Measurements from ENCODE around the gene PAGE2B. TPM values are rescaled to one million over a fixed set of nuclear protein-coding genes. Genes with fewer than 3 reads are reported as not detected.
"Not testable (repeated sequence)": the region's sequence is repeated elsewhere in the genome, so short reads cannot be mapped to it uniquely, and the experiment has no call there.

PAGE2B gene
- total RNA-seq, 1 donor, result not detected

DNA sequence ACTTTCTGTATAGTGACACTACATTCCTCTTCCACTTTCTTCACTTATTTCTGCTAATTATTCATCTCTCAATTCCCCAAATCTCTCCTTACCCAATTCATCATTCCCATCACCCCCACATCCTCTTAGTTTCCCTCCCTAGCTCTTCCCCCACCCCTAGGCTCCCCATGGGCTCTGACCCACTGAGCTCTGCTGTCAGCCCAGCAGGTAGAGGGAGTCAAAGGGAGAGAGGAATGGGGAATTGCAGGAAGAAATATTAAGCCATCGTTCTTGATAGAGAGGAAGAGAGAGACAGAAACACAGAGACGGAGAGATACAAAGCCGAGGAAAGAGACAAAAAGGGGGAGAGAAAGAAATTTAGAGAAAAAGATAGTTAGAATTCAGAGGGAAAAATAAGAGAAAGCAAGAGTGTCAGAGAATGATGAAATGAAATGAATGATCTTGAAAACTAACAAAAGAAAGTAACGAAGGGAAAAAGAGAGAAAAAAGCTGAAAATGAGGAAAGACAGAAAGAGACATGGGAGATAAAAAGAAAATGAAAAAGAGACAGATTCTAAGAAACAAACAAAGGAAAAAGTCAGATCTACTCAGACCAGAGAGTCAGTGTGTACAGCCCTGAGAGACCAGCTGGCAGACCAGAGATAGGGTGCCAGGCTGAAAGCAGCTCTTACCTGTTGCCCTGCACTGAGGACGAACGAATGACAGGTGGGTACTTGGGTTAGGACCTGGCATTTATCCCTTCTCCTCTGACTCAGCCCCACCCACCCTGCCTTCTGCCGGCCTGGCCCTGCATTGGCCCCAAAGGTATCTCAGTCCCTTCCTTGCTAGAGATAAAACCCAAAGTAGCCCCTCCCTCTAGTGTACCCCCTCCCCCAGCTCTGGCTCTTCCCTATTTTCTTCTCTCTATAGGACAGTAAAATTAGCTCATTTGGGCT is 44.3 kb upstream of the PAGE2B start, which contains the start of gene ALAS2:
TSS of gene ALAS2 (minus strand) at position 707 of the 935 bp plus-strand sequence. CDS start 4,977 bp downstream, outside the sequence.
- DNase-seq (ENCODE audit: low read depth), result no peak
- TF ChIP-seq, protein P1, sequence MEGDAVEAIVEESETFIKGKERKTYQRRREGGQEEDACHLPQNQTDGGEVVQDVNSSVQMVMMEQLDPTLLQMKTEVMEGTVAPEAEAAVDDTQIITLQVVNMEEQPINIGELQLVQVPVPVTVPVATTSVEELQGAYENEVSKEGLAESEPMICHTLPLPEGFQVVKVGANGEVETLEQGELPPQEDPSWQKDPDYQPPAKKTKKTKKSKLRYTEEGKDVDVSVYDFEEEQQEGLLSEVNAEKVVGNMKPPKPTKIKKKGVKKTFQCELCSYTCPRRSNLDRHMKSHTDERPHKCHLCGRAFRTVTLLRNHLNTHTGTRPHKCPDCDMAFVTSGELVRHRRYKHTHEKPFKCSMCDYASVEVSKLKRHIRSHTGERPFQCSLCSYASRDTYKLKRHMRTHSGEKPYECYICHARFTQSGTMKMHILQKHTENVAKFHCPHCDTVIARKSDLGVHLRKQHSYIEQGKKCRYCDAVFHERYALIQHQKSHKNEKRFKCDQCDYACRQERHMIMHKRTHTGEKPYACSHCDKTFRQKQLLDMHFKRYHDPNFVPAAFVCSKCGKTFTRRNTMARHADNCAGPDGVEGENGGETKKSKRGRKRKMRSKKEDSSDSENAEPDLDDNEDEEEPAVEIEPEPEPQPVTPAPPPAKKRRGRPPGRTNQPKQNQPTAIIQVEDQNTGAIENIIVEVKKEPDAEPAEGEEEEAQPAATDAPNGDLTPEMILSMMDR (IDR thresholded peaks at IDR 0.05; ENCODE audit: insufficient read depth, low read depth, low read length), result no peak

DNA sequence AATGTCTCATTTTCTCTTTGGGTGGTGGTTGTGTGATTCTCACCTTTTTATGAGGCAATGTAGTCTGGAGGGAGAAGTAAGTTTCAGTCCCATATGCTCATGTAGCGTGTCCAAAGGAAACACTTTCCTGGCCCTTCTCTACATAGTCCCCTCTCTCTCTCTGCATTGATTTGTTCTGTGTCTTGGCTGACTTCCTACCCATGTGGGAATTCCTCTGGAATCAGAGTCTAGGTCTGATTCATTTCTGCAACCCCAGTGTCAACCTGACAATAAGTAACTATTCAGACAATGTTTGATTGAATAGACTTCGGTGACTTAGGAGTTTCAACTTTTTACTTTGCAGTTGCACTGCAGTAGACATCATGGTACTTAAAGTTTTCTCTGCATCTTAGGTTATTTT is 41.4 kb upstream of the PAGE2B start:
- H3K4me3 ChIP-seq (ENCODE audit: low read depth, low read length), result no peak overlapping the region
- no peak for DNase-seq (ENCODE audit: low read depth)
- TF ChIP-seq, protein P1 (IDR thresholded peaks at IDR 0.05; ENCODE audit: insufficient read depth, low read depth, low read length), result no peak

More for the DNA sequence above, 44.3 kb upstream of the PAGE2B start, which contains the start of gene ALAS2:
- H3K4me3 ChIP-seq (ENCODE audit: low read depth, low read length), result no peak within 1 kb of the TSS

- TF ChIP-seq, protein P1 (IDR thresholded peaks at IDR 0.05; ENCODE audit: insufficient read depth, low read depth, low read length), result no peak
- no peak overlapping the region for H3K4me3 ChIP-seq (ENCODE audit: low read depth, low read length)
- DNase-seq (ENCODE audit: low read depth), result no peak
These were observed 35.4 kb upstream of the PAGE2B start for GRCh38 chrX:55039471-55039870.

DNA sequence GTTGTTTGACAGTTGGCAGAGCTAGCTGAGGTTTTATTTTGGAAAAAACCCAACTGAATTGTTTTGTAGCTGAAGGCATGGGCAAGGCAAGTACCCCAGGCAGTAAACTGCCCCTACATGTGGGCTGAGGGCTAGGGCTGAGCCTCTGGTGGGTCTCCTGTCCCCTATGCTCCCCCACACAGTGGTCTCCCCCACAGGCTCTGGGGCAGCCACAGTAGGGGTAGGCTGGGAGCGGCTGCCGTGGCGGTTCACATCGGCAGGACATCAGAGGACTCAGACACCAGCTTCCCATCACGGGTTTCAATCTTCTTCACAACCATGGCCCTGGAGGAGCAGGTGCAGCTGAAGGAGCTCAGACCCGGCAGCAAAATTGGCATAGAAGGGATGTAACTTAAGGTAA is 33.3 kb upstream of the PAGE2B start:
- no peak overlapping the region for H3K4me3 ChIP-seq (ENCODE audit: low read depth, low read length)

GRCh38 chrX:55050599-55050998 is 24.2 kb upstream of the PAGE2B start:
- H3K4me3 ChIP-seq (ENCODE audit: low read depth, low read length); DNase-seq (ENCODE audit: low read depth): not testable (repeated sequence)

More for the DNA sequence above, 33.3 kb upstream of the PAGE2B start:
- no peak for DNase-seq (ENCODE audit: low read depth)
- TF ChIP-seq, protein P1 (IDR thresholded peaks at IDR 0.05; ENCODE audit: insufficient read depth, low read depth, low read length), result no peak

DNA sequence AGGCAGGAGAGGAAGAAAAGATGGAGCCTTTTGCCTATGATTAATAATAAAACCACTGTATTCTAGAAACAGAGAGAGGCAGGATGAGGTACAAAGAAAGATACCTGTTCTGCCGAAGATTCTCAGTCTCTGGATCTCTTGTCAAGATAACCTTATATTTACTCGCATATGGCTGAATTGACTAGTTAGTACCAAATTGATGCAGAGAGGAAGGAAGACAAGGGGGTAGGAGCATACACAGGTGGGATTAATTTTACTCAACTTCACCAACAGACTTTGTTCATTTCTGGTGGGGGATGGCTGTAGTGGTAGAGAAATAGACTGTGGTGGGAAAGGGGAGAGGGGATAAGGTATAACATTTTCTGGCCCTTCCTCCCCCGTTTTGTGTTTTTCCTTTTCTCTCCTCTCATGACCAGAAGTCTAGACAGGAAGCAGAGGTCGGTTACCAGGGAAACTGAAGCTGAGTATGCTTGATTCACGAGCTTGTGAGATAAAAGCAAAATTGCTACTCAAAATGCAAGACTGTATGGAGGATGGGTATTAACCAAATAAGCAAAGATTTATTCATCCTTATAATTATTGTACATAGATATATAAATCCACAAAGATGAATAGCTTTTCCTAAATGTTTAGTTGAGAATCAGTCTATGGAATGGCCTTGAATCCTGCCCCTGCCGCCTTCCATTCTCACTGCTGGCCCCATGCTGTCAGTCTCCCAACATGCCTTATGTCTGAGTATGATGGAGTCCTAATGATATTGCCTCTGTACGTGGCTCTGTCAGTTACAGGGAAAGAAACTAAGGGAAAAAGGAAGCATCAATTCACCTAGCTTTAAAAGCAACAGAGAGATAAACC is 17.8 kb upstream of the PAGE2B start:
- no peak overlapping the region for H3K4me3 ChIP-seq (ENCODE audit: low read depth, low read length)

More for the DNA sequence above, 17.8 kb upstream of the PAGE2B start:
- DNase-seq (ENCODE audit: low read depth), result peak; percentile 35
- TF ChIP-seq, protein P1 (IDR thresholded peaks at IDR 0.05; ENCODE audit: insufficient read depth, low read depth, low read length), result no peak
